ENCODE measurements around the gene GPR176. TPM values are rescaled to one million over a fixed set of nuclear protein-coding genes. Genes with fewer than 3 reads are reported as not detected.

Gene GPR176
- total and polyA plus RNA-seq, 8 donors: 0.16 to 6.8 (median 0.81) TPM

DNA sequence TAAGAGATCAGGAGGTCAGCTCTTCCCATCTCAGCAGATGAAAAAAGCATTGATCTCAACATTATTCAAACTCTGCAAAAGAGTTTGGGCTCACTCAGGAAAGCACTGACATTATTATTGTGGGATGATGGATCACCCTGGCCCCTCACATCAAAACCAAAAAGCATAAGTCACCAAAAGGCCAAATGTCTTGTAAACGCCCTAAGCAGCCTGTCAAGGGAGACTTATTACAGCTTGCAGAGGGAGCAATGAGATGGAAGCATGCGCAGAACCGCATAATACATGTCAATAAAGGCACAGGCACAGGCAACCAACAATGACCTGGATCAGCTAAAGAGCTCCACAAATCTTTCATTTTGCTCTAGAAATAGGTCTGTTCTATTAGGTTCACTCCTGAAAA is 142.0 kb downstream of the GPR176 start:
- Histone ChIP-seq H3K27ac (no peak overlapping the region), H3K4me3 (no peak overlapping the region), H3K4me1 (peaks cover 0 to 4% (median 0%) of the 10 kb centered on the region in 3 donors), H3K36me3 (no peaks in the 10 kb centered on the region), H3K27me3 (peaks cover 0 to 7% (median 0%) of the 10 kb centered on the region in 4 donors), H3K9me3 (no peaks in the 10 kb centered on the region)
- TF ChIP-seq, protein P1, sequence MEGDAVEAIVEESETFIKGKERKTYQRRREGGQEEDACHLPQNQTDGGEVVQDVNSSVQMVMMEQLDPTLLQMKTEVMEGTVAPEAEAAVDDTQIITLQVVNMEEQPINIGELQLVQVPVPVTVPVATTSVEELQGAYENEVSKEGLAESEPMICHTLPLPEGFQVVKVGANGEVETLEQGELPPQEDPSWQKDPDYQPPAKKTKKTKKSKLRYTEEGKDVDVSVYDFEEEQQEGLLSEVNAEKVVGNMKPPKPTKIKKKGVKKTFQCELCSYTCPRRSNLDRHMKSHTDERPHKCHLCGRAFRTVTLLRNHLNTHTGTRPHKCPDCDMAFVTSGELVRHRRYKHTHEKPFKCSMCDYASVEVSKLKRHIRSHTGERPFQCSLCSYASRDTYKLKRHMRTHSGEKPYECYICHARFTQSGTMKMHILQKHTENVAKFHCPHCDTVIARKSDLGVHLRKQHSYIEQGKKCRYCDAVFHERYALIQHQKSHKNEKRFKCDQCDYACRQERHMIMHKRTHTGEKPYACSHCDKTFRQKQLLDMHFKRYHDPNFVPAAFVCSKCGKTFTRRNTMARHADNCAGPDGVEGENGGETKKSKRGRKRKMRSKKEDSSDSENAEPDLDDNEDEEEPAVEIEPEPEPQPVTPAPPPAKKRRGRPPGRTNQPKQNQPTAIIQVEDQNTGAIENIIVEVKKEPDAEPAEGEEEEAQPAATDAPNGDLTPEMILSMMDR (IDR thresholded peaks at IDR 0.05): no peak
- no peak for ATAC-seq
- no peak for FAIRE-seq
- intact Hi-C loops (cut with DNase I): no loop called here
- no peak for DNase-seq
- WGBS, 2 donors: 55 to 56% methylated on average over 3 of the region's 3 CpGs

GRCh38 chr15:39777496-39777895 is 142.6 kb downstream of the GPR176 start:
- DNase-seq (no peak), FAIRE-seq (no peak), ATAC-seq (no peak)
- intact Hi-C loops (cut with DNase I): no loop called here
- Histone ChIP-seq H3K27ac (no peak overlapping the region), H3K9me3 (no peaks in the 10 kb centered on the region), H3K36me3 (no peaks in the 10 kb centered on the region), H3K4me3 (no peak overlapping the region), H3K27me3 (peaks cover 0 to 7% (median 0%) of the 10 kb centered on the region in 4 donors), H3K4me1 (peaks cover 0 to 4% (median 0%) of the 10 kb centered on the region in 3 donors)
- WGBS, 2 donors: 79 to 82% methylated on average over 4 of the region's 4 CpGs
- TF ChIP-seq, protein P1 (IDR thresholded peaks at IDR 0.05): no peak

GRCh38 chr15:39776068-39776467 is 144.0 kb downstream of the GPR176 start:
- DNase-seq (no peak), ATAC-seq (no peak), FAIRE-seq (no peak)
- TF ChIP-seq, protein P1 (IDR thresholded peaks at IDR 0.05): no peak
- no peak overlapping the region for H3K27ac ChIP-seq
- intact Hi-C loops (cut with DNase I): no loop called here
- H3K36me3 ChIP-seq: no peaks in the 10 kb centered on the region
- 68 to 90% methylated on average over 3 to 4 of the region's 4 CpGs for WGBS, 2 donors
- H3K9me3 ChIP-seq: no peaks in the 10 kb centered on the region
- no peaks in the 10 kb centered on the region for H3K4me1 ChIP-seq
- no peak overlapping the region for H3K4me3 ChIP-seq
- peaks cover 0 to 7% (median 0%) of the 10 kb centered on the region in 4 donors for H3K27me3 ChIP-seq

DNA sequence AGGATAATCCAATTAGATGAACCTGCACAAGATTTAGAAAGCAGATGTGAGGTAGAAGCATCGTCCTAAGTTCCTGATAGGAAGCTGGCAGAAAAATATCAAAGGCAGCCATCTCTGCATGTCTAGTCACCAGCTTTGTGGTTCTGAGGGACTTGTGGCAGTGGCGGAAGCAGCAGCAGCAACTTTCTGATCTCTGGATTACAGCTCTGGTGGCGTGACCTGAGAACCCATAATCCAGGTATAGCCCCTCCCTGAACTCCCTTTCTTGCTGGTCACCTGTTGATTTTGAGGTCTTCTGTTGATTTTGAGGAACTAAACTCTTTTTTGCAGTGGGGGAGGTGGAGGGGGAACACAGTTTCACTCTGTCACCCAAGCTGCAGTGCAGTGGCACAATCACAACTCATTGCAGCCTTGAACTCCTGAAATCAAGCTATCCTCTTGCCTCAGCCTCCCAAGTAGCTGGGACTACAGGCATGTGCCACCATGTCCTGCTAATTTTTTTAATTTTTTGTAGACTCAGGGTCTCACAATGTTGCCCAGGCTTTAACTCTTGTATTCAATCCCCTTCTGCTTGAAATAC is 145.3 kb downstream of the GPR176 start:
- no peak overlapping the region for H3K27ac ChIP-seq
- H3K27me3 ChIP-seq: peaks cover 0 to 7% (median 0%) of the 10 kb centered on the region in 4 donors
- WGBS, 2 donors: 82 to 95% methylated on average over 3 of the region's 3 CpGs
- no peak for ATAC-seq
- FAIRE-seq: no peak
- TF ChIP-seq, protein P1 (IDR thresholded peaks at IDR 0.05): no peak
- no peak overlapping the region for H3K4me3 ChIP-seq
- intact Hi-C loops (cut with DNase I): no loop called here
- no peaks in the 10 kb centered on the region for H3K36me3 ChIP-seq
- no peaks in the 10 kb centered on the region for H3K4me1 ChIP-seq
- DNase-seq: no peak
- H3K9me3 ChIP-seq: no peaks in the 10 kb centered on the region
